GM21723 (cell line): Measurements from ENCODE around the gene PAPPA.

Experiments
- ATAC-seq: cut with Tn5 transposase; IDR thresholded peaks from one replicate; pipeline ENCODE4 v1.9.1; 2021; ENCODE audit warnings: mild to moderate bottlenecking, moderate library complexity; ENCODE audit not compliant: unreplicated experiment

Gene PAPPA

DNA sequence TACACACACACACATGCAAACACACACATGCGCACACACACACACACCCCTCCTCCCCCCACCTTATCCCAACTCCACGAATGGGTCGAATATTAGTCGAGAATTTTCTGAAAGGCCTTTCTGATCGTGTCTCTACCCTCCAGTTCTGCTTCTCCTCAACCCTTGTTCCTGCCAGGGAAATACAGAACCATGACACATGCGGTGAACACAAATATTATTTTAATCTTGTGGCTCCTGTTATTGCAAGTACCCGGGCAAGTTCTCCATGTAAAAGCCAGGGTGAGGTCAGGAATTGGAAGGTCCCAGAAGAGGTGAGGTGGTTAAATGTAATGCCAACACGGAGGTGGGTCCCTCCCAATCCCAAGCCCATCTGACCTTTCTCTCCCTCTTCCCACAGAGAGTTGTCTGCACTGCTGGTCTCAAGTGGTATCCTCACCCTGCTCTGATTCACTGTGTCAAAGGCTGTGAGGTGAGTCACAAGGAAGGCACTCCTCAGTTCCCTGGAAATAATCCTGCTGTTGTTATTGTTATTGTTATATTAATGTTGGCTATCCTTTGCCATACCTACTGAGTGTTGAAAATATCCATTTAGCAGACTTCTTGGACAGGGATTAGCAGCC lies 223.7 kb downstream of the PAPPA start:
- no peak for ATAC-seq

DNA sequence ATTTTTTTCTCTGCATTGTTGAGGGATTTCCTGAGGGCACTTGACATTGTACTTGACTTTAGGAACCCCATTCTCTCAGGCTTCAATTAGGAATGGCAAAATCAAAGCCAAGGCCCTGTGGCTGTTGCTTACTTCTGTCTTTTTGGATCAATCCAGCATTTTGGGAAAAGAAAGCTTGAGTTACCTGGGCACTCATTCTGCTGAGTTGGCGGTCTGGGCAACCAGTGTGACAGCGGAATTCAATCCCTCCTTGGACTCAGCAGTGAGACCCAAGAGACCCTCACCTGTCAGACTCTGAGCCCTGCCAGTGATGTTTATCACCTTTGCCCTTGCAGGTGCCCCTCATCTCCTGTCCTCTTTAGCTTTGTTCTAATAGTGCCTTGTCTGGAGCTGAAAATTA lies 225.3 kb downstream of the PAPPA start:
- no peak for ATAC-seq

DNA sequence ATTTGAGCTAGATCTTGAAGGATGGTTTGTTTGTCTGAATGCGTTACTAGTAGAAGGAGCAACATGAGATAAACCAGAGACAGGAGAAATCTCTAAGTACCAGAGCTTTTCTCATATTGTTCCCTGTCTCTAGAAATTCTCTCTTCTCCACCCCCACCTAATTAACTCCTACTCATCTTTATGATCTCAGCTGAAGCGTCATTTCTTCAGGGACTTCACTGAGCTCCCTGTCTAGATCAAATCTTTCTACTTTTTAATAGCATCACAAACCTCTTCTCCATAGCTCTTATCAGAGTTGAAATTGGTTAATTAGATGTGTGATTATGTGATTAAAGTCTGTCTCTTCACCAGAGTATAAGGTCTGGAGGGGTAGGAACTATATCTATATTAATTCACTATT lies 226.2 kb downstream of the PAPPA start:
- no peak for ATAC-seq

DNA sequence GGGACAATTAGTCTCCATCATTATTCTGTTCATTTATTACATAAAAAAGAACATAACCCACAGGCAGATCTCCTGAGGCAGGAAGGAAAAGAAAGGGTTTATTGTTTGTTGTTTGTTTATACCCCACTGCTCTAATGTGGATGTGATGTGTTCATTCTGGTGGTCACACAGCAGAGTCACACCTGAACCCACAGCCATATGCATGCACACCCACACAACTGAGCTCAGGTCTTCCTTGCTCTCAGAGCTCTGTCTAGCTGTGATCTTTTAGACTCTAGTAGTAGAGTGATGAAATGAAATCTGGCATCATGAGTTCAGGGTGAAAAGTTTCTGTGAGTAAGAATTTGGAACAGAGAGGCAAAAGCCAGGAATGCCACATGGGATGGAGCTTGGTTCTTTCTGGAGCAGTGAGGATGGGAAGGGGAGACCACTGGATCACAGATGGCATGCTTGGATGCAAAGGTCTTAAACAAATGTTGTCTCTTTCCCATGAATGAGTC lies 227.0 kb downstream of the PAPPA start:
- ATAC-seq = no peak

DNA sequence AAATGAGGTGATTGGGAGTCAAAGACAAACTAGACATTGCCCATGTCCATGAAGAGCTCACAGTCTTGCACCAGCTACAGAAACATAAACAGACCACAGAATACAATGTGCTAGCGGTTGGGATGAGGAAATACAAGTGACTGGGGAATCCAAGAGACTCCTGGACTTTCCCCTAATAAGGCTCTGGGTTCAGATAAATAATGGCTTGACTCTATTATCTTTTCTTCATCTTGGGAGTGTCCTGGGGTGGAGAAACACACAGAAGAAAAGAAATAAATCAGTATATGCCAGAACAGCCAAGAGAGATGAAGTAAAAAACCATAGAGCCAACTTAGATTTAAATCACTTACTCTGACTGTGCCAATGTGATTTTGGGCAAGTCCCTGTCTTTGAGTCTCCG lies 227.8 kb downstream of the PAPPA start:
- ATAC-seq = no peak

DNA sequence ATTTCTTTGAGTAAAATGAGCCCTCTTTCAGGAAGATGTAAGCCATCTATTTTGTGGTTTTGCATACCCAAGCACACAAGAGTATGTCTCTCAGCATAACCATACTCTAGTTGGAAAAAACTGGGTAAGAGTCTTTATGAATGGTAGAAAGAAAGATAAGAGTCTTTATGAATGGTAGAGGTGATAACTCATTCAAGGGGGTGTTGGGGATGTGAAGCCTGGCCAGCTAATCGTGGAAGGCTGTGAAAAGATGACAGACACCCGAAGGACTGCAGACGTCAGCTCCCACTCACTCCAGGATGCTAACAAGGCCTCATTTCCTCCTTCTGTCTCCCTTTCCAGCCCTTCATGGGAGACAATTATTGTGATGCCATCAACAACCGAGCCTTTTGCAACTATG lies 228.5 kb downstream of the PAPPA start:
- no peak for ATAC-seq

DNA sequence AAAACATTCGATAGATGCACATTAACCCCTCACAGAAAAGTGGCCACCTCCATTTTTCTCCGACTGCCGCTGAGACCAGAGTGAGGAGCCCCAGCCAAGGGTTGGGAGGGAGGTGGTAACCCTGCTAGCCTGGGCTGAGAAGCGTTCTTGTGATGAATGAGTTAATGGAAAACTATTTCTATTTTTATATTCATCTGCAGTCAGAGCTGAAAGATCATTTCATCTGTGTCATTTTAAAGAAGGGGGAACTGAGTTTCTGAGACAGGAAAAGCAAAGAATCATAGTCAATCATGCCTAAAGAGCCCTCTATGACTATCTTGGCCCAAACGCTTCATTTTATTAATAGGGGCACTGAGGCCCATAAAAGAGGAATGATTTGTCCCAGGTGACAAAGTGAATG lies 229.5 kb downstream of the PAPPA start:
- ATAC-seq = no peak

DNA sequence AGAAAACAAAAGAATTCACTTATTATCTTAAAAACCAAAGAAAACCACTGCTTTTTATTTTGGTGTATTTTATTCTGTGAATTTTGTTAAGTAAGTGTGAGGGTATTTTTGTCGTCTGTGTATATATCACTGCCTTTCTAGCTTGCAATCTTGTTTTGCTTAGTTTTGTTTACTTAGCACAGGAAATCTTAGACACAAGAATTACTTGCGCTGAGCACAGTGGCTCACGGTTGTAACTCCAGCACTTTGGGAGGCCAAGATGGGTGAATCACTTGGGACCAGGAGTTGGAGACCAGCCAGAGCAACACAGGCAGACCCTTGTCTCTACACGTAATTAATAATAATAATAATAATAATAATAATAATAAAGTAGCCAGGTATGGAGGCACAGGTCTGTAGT lies 230.3 kb downstream of the PAPPA start:
- no peak for ATAC-seq

DNA sequence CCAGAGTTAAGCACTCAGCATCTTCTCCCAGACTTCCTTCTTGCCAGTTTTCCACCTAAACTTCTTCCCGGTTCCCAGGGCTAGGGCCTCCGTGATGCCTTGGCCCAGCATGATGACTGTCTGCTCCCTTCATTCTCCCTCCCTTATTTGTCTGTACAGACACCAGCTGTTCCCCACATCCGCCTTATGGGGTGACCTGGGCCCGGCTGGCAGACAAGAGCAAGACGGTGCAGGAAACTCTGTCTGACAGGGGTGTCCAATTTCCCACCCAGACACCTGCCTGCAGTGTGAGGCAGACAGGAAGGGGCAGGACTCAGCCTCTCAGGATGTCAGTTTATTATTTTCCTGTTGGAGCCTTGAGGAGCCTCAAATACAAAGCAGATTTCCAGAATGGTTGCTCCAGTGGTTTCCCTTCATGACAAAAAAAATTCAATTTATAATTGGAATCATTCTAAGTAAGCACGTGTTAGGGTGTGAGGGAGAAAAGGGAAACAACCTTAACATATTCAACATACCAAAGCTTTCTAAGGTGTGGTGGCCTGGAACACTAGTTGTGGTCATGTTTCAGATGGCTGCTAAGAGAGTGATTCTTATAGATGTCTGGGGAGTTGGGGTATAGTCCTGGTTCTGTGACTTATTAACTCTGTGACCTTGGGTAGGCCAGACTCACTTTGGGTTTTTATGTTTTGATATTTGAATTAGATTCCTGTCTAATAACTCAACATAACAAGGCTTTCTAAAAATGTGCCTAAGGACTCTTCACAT lies 234.5 kb downstream of the PAPPA start:
- no peak for ATAC-seq

DNA sequence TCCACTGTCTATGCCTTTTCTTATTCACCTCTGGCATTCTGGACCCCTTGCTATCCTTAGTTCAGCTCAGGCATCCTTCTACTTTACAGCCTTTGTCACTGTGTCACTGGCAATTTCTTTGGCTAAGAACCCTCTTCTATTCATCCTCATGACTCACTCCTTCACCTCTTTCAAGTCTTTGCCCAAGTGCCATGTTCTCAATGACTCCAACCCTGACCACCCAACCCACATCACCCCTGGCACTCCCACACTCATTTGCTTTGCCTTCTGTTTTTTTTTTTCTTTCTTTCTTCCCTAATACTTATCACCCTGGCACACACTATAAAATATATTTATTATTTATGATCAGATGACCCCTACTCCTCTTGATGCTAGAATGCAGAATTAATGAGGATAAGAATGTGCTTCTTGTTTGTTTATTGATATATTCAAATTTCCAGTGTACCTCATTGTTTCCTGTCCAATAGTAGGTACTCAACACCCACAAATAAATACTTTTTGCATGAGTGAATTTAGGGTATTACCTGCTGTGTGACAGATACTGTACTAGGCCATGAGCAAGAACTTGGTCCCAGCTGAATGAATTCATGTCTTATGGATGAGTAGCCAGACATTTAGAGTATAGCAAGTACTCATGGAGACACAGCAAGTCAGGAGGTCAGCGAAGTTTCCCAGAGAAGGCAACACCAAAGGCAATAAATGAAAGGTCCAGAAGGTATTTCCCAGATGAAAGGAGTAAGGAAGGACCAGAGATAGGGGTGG lies 236.1 kb downstream of the PAPPA start:
- no peak for ATAC-seq

DNA sequence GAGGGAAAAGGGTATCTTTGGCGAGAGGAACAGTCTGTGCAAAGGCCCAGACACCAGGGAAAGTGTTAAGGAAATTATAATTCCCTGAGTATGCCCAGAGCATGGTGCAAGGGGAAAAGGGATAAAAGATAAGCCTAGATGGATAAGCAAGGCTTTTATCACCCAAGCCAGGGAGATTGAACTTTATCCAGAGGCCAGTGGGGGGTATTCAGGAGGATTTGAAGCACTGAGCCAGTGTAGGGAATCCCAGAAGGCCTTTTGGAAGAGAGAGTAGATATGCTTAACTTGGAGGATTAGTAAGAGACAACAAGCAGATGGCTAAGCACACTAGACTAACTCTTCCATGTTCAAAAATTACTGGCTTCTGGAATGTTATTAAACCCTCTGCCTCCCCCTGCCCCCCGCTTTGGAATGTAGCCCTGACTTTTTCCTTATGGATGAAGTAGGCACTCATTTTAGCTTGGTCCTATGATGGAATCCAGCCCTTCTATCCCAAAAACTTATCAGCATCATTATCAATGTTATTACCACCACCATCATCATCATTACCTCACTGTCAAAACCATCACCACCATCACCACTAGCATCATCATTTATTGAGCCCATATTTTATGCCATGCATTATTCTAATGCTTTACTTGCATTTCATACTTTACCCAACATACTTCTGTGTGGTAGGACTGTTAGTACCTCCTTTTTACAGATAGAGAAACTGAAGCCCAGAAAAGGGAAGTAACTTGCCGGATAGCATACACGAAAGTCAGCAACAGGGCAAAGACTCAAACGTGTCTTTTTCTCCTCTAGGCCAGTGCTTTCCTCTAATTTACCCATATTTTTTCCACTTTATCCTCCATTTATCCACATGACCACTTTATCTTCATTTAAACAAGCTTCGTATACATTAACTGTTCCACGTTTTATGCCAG lies 237.0 kb downstream of the PAPPA start:
- peak; percentile 87 for ATAC-seq

DNA sequence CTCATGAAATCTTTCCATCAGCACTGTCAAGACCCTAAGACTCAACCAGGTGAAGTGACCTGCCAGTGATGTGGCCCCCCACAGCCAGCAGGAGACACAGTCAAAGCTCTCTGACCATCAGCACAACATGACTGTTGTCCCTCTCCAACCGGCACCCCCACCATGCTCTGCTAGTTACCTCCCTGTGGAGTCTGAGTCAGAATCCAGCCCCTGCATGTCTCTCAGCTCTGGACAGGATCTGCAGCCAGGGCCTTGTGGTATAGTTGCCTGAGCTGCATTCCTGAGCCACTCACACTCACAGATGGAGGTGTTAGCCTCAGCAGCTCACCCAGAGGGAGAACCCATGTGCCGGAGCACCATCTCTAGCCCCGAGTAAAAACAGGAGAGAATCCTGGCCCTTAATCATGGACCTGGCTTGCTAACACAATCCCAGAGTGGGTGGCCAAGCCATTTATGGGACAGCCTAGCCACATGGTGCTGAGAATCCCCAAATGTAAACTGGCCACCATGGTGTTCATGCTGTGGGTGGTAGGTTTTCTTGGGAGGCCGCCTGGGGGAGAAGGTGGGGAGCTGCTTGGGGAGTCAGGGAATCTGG lies 237.8 kb downstream of the PAPPA start:
- ATAC-seq = no peak

DNA sequence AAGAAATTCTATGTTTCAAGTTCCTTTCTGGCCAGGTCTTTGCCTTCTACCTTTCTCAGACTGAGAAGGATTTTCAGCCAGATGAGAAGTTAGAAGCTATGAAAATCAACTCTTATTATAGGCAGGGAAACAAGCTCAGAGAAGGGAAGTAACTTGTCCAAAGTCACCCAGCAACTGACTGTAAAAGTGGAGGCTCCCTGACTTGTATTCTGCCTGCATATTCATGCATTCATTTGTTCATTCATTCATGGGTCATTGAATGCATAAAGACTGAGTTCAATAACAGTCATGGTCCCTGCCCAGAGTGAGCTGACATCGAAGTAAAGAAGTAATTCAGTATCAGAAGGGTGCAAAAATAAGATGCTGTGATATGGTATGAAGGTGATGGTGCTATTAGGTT lies 239.6 kb downstream of the PAPPA start:
- no peak for ATAC-seq

DNA sequence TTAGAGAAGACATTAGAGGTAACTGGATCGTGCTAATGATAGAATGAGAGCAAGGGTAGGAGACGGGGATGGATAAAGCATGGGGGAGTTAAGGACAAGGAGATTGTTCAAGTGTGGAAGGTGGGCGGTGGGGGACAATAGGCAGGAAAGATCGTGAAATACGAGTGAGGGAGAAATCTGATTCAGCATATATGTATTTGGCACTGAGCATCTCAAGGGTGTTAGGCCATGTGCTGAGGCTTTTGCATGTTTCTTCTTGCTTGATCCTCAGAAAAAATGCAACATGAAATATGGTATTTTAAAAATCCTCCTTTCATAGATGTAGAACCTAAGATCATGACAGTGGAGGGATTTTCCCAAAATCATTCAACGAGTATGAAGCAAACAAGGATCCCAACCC lies 240.5 kb downstream of the PAPPA start:
- ATAC-seq = no peak

DNA sequence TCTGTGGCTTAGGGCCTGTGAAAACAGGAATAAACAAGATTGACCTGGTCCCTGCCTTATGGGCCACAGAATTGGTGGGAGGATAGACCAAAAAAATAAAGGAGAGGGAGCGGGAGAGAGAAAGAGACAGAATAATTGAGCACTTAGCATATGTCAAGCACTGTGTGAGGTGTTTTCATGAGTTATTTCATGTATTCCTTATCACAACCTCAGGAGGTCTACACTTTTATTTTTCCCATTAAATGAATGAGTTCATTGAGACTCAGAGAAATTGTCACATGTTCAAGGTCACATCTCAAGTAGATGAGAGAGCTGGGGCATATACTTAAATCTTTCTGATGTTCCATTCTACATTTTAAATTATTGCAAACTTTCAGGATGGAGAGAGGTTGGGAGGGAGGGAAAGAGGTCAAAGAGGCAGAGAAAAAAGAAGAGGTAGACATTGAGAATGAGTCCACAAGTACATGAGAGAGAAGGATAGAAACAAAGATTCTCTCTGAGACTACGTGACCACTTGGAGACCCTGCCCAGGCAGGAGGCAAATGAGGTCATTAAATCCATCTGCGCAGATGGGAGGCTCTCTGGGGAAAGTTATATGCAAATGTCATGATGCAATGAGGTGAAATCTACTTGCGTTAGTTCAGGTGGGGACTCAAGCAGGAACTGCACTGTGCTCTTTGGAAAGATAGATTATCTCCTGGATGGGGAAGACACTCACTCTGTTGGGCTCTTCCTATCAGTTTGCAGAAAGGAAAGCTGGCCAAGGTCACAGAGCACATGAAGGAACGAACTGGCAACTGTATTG lies 241.5 kb downstream of the PAPPA start:
- no peak for ATAC-seq

DNA sequence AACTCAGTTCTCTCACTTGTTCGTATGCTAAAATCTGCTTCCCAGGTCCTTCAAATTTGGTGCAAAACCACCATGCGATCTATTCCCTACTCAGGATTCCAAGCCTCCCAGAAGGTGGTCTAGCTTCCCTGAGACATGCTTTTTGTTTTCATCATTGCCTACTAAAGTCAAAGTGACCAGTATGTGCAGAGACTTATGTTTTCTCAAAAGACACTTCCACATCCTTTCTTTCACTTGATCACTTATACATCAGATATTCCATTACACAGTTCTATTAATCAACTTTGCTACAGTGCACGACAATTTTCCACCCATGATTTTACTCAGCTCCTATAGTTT lies 242.1 kb downstream of the PAPPA start:
- ATAC-seq = no peak

DNA sequence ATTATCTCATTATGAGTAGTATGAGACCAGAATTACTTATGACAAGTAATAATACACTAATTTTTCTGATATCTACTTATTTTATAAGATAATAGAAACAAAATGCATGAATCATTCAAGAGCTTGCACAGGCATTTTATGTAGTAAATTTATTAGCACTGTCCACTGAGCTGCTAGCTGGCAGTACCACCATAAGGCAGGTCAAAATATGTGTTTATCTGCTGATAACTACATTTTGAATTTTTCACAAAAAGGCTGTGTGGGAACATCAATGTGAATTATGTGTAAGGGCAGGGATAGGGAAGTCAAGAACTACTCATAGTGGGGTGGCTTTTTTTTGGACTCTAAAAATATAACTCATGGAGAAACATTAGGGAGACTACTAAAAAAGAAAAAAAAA lies 249.6 kb downstream of the PAPPA start:
- no peak for ATAC-seq

DNA sequence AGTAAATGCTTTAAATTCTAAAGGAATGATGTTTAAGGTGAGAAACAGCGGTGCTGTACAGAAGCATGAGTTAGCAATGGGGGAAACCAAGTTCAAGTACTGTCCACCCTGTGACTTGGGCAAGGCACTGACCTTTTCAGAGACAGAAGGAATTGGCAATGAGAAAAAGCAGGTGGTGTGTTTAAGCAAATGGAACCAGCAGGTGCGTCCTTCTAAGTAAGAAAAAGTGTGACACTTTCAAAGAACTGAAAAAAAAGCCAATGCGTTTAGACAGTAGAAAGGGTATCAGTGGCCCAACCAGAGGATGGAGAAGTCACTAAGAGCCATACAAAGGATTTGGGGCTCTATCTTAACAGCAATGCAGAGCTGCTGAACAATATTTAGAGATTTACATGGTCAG lies 250.6 kb downstream of the PAPPA start:
- ATAC-seq = no peak

DNA sequence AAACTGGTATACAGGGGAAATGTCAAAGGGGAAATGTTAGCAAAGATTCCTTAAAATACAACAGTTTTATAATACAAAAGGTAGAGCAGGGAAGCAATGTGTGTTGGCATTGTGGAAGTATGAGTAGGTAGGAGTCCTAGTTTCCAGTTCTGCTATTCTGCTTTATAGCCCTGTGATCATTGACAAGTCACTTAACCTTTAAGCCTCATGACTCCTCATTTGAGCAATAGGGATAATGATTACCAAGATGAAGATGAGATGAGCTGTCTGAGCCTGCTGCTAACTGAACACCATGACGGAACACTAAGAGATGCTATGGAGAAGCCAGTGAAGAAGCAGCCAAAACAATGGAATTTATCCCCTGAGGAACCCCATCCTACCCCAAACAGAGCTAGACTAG lies 251.7 kb downstream of the PAPPA start:
- ATAC-seq = no peak

DNA sequence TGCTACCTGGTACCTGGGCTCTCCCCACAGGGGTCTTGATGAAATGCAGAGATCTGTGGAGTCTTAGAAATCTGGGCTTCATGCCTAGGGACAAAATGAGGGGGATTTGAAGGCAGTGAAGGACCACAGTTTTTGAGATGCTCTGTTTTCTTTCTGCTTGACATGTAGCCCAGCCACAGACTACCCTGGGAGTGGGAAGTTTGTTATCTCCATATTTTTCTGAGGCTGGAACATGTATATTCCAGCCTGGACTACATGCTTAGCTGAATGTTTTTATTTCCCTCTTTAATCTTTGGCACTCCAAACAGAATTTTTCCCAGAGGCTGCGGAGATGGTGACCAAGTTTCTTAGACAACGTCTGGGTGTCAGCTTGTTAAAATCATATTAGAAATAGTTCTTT lies 252.9 kb downstream of the PAPPA start:
- ATAC-seq = no peak
